C4-2B (cell line): ENCODE data around the gene CPXM1.

Experiments used
- H3K27ac ChIP-seq: fragments of 450-650 bp; 2 replicates; pipeline ENCODE4 v1.5.1; 2017
- CTCF ChIP-seq: fragments of 450-650 bp; conservative IDR thresholded peaks from 2 replicates; pipeline ENCODE4 v1.5.1; 2017; ENCODE audit warnings: mild to moderate bottlenecking
- ZFX ChIP-seq: fragments of 450-650 bp; IDR thresholded peaks from 2 replicates; pipeline ENCODE4 v1.6.1; 2017

CPXM1 gene

DNA sequence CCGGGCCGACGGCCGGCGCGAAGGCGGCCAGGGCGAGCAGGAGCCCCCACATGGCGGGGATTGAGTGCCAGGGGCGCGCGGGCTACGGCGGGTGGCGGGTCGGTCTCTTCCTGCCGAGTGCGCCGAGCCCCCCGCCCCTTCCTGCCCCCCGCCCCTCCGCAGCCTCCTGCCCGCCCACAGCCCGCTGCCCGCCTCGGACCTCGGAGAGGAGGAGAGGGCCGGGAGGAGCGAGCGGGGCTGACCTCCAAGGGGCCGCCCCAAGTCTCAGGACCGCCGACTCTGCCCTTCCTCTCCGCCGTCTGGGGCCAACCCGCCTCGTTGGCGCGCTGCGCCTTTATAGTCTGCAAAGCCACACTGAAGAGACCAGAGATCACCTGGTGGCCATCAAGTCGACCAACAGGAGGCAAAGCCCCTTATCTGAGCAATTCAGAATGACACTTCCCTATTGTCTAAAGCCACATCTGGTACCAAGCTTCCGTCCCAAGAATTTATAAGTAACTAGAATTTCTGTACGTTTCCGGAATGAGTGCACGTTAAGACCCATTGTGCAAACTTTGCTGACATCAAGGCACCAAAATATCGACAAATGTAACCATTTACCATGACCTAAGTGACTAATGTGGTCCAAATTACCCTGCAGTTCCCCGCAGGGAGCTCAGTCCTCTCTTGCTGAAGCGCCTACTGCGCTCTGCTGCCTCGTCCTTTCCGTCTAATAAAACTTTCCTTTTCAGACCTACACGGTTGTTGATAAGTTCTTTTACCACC is at the start of gene CPXM1:
TSS of gene CPXM1 (minus strand) at position 107 of the 765 bp plus-strand sequence. CDS start at position 52, 55 bp downstream.
- TF ChIP-seq CTCF (no peak), ZFX (no peak)
- no peak within 1 kb of the TSS for H3K27ac ChIP-seq

DNA sequence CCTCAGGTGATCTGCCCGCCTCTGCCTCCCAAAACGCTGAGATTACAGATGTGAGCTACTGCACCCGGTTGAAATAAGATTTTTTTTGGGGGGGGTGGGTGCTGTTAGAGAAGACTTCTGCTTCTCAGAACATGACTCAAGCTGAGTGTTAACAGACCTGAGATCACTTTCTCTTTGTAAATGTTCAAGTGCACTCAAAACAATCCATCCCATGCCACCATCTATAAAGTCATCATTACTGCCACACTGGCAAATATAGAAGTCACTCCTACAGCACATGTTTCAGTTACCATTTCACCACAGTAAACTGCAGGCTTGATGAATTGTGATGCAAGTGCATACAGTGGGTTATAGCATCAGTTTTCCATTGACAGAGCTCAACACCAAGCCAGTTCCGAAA is 49.1 kb upstream of the CPXM1 start:
- TF ChIP-seq ZFX (no peak), CTCF (no peak)
- no peak overlapping the region for H3K27ac ChIP-seq

DNA sequence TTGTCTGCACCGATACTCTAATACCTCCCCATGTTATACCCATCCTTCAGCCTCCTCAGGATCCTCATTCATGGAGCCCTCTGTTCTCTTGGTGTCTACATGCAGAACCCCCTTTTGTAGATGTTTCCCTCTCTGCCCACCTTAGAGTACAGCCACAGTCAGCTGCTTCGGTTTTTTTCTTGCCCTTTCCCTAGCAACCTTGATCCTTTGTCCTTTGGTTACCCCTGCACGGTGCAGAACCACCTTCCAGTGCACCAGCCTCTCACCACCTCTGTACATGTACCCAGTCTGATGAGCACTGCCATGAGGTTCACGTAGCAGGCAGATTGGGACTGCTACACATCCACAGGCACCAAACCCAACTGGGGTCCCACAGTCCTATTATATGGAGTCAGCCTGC is 47.4 kb upstream of the CPXM1 start:
- TF ChIP-seq CTCF (no peak), ZFX (no peak)
- H3K27ac ChIP-seq, result no peak overlapping the region

GRCh38 chr20:2846698-2847097 is 46.3 kb upstream of the CPXM1 start:
- no peak for TF ChIP-seq ZFX
- no peak for TF ChIP-seq CTCF
- no peak overlapping the region for H3K27ac ChIP-seq

GRCh38 chr20:2845607-2846006 is 45.2 kb upstream of the CPXM1 start:
- no peak for TF ChIP-seq ZFX
- no peak for TF ChIP-seq CTCF
- H3K27ac ChIP-seq, result no peak overlapping the region

DNA sequence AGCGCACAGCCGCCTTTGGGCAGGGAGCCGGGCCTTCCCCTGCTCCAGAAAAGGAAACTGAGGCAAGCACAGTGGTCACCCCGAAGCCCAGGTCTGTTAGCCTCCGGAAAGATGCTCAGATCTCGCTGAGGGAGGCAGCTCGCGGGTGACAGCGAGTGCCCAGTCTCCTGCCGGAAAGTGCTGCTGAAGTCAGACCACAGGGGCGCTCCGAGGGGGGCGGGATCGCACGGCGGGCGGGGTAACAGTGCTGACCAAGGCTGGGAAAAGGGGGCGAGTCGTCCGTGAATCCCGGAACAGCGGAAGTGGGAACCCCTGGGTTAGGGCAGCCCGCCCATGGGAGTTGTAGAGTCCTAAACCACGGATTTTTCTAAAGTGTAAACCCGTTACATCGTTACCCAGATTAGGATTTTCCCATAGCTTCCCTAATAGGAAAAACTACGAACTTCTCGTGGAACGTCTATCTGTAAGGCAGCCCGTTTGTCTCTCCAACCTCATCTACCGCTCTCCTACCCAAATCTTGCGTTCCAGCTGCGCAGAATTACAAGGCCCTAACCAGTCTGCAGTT is 40.6 kb upstream of the CPXM1 start:
- TF ChIP-seq CTCF, result no peak
- TF ChIP-seq ZFX, result no peak
- peak overlapping the region; percentile 99 for H3K27ac ChIP-seq

GRCh38 chr20:2840138-2840966 is 39.9 kb upstream of the CPXM1 start, which contains the start of the genes PCED1A and VPS16:
Gene PCED1A (minus strand): TSS chr20:2840655. CDS start chr20:2839912, 743 bp downstream.
Gene VPS16 (plus strand): TSS chr20:2840745. CDS start chr20:2840775, 30 bp downstream.
- peak within 1 kb of the TSS; percentile 99 for H3K27ac ChIP-seq
- peak; percentile 96 for TF ChIP-seq ZFX
- no peak for TF ChIP-seq CTCF
